GM18505 (cell line): ENCODE results near the gene KLHL30.
"Not testable (repeated sequence)": the region's sequence is repeated elsewhere in the genome, so short reads cannot be mapped to it uniquely, and the experiment has no call there.

Source experiments
- ATAC-seq: cut with Tn5 transposase; IDR thresholded peaks from one replicate; pipeline ENCODE4 v1.9.1; 2021; ENCODE audit not compliant: unreplicated experiment
- POLR2A ChIP-seq: IDR thresholded peaks from 4 replicates; pipeline ENCODE4 v1.6.1; 2011; ENCODE audit warnings: borderline replicate concordance; ENCODE audit not compliant: insufficient read depth, insufficient read length; ENCODE audit errors: extremely low read depth

The KLHL30 gene

GRCh38 chr2:238106339-238106697, 32.1 kb upstream of the KLHL30 start:
- no peak for ATAC-seq
- no peak for TF ChIP-seq POLR2A

- no peak for TF ChIP-seq POLR2A
- no peak for ATAC-seq
Observed at GRCh38 chr2:238106698-238107524, 31.6 kb upstream of the KLHL30 start.

GRCh38 chr2:238107525-238108422, 30.7 kb upstream of the KLHL30 start:
- ATAC-seq: no peak
- TF ChIP-seq POLR2A: peak; percentile 51

- peak; percentile 71 for ATAC-seq
- TF ChIP-seq POLR2A: no peak
Observed at GRCh38 chr2:238108423-238109183, 29.9 kb upstream of the KLHL30 start.

- no peak for TF ChIP-seq POLR2A
Observed at GRCh38 chr2:238113611-238114010, 24.9 kb upstream of the KLHL30 start.

GRCh38 chr2:238114331-238114841, 24.1 kb upstream of the KLHL30 start:
- ATAC-seq: no peak
- TF ChIP-seq POLR2A: no peak

More at GRCh38 chr2:238113611-238114010, 24.9 kb upstream of the KLHL30 start:
- ATAC-seq: no peak

- no peak for TF ChIP-seq POLR2A
- no peak for ATAC-seq
Observed at GRCh38 chr2:238114851-238115660, 23.4 kb upstream of the KLHL30 start.

GRCh38 chr2:238115709-238116108, 22.8 kb upstream of the KLHL30 start:
- not testable (repeated sequence) for ATAC-seq

- no peak for ATAC-seq
- TF ChIP-seq POLR2A: no peak
Observed at GRCh38 chr2:238116298-238117198, 21.9 kb upstream of the KLHL30 start.

- ATAC-seq: no peak
Observed at GRCh38 chr2:238117199-238118154, 21.0 kb upstream of the KLHL30 start.

More at GRCh38 chr2:238117199-238118154, 21.0 kb upstream of the KLHL30 start:
- TF ChIP-seq POLR2A: no peak
